Right atrium auricular region (tissue), 2 donors: ENCODE measurements around the gene DLL1. TPM values are rescaled to one million over a fixed set of nuclear protein-coding genes. Genes with fewer than 3 reads are reported as not detected.

Experiments
- DNase-seq: peaks from one replicate; pipeline ENCODE4 v3.0.0-alpha.2; 2019; ENCODE audit warnings: low spot score
- H3K27ac ChIP-seq, 2 donors: fragments of 200-600 bp; sonication (generic); 1 replicate in 1 of 2; 2 replicates in 1 of 2; pipeline ENCODE4 v1.5.1; 2016 to 2019
- H3K27me3 ChIP-seq, 2 donors: fragments of 200-600 bp; sonication (generic); one replicate each; pipeline versions ENCODE4 v1.5.1 to v1.6.0; 2017 to 2019
- H3K36me3 ChIP-seq: fragments of 200-600 bp; sonication (generic); one replicate; pipeline ENCODE4 v1.5.1; 2016
- H3K4me1 ChIP-seq, 2 donors: fragments of 200-600 bp; sonication (generic); one replicate each; pipeline versions ENCODE4 v1.5.1 to v1.6.0; 2017 to 2019
- H3K4me3 ChIP-seq, 2 donors: fragments of 200-600 bp; sonication (generic); 1 replicate in 1 of 2; 2 replicates in 1 of 2; pipeline ENCODE4 v1.5.1; 2017 to 2019; ENCODE audit warnings: mild to moderate bottlenecking in 1 of 2, moderate library complexity in 1 of 2
- H3K9me3 ChIP-seq, 2 donors: fragments of 200-600 bp; sonication (generic); one replicate each; pipeline ENCODE4 v1.5.1; 2019
- CTCF ChIP-seq, 2 donors: fragments of 200-600 bp; sonication (generic); IDR thresholded peaks; one replicate each; pipeline ENCODE4 v1.5.1; 2019; ENCODE audit warnings: antibody characterized with exemption in 2 of 2
- total RNA-seq, 2 donors: library from RNA; depleted of rRNA; stranded (reverse); fragments of >200 nt; gene quantifications; one replicate each; pipeline ENCODE4 v1.1.0, GENCODE V29; 2016

DLL1 gene
- total RNA-seq, 2 donors from 2014 or later, result 11.2 to 22.0 TPM

- Histone ChIP-seq H3K4me1 (peaks cover 0 to 45% of the 10 kb centered on the region in 2 donors), H3K9me3 (no peaks in the 10 kb centered on the region), H3K27ac (peak overlapping the region in 1 of 2 donors; percentile 71), H3K4me3 (no peak overlapping the region), H3K27me3 (no peaks in the 10 kb centered on the region), H3K36me3 (peaks cover 20% of the 10 kb centered on the region)
- DNase-seq, result no peak
- TF ChIP-seq CTCF (IDR thresholded peaks at IDR 0.05), result no peak
Measured at GRCh38 chr6:170316071-170316470, 25.2 kb upstream of the DLL1 start.

- no peaks in the 10 kb centered on the region for H3K27me3 ChIP-seq
- peak overlapping the region; percentile 32 to 71 for H3K27ac ChIP-seq
- peaks cover 20% of the 10 kb centered on the region for H3K36me3 ChIP-seq
- peaks cover 0 to 50% of the 10 kb centered on the region in 2 donors for H3K4me1 ChIP-seq
- TF ChIP-seq CTCF (IDR thresholded peaks at IDR 0.05), result no peak
- no peak for DNase-seq
- no peak overlapping the region for H3K4me3 ChIP-seq
- H3K9me3 ChIP-seq, result no peaks in the 10 kb centered on the region
Measured at GRCh38 chr6:170314983-170315382, 24.1 kb upstream of the DLL1 start.

GRCh38 chr6:170313716-170314295, 22.9 kb upstream of the DLL1 start:
- Histone ChIP-seq H3K4me3 (no peak overlapping the region), H3K36me3 (peaks cover 13% of the 10 kb centered on the region), H3K27me3 (no peaks in the 10 kb centered on the region), H3K9me3 (no peaks in the 10 kb centered on the region), H3K4me1 (peaks cover 0 to 59% of the 10 kb centered on the region in 2 donors), H3K27ac (no peak overlapping the region)
- DNase-seq, result no peak
- no peak for TF ChIP-seq CTCF (IDR thresholded peaks at IDR 0.05)

- Histone ChIP-seq H3K27me3 (no peaks in the 10 kb centered on the region), H3K9me3 (no peaks in the 10 kb centered on the region), H3K27ac (no peak overlapping the region), H3K36me3 (peaks cover 3% of the 10 kb centered on the region), H3K4me1 (peaks cover 0 to 66% of the 10 kb centered on the region in 2 donors), H3K4me3 (no peak overlapping the region)
- DNase-seq, result no peak
- no peak for TF ChIP-seq CTCF (IDR thresholded peaks at IDR 0.05)
Measured at GRCh38 chr6:170312876-170313275, 22.0 kb upstream of the DLL1 start.

- no peaks in the 10 kb centered on the region for H3K36me3 ChIP-seq
- DNase-seq, result no peak
- no peaks in the 10 kb centered on the region for H3K27me3 ChIP-seq
- TF ChIP-seq CTCF (IDR thresholded peaks at IDR 0.05), result no peak
- no peak overlapping the region for H3K27ac ChIP-seq
- H3K9me3 ChIP-seq, result no peaks in the 10 kb centered on the region
- H3K4me1 ChIP-seq, result peaks cover 5 to 65% of the 10 kb centered on the region in 2 donors
- H3K4me3 ChIP-seq, result no peak overlapping the region
Measured at GRCh38 chr6:170311696-170312095, 20.8 kb upstream of the DLL1 start.

GRCh38 chr6:170308761-170309160, 17.9 kb upstream of the DLL1 start:
- no peak for DNase-seq
- Histone ChIP-seq H3K4me1 (peaks cover 5 to 53% of the 10 kb centered on the region in 2 donors), H3K9me3 (no peaks in the 10 kb centered on the region), H3K36me3 (no peaks in the 10 kb centered on the region), H3K27me3 (no peaks in the 10 kb centered on the region), H3K4me3 (no peak overlapping the region), H3K27ac (no peak overlapping the region)
- TF ChIP-seq CTCF (IDR thresholded peaks at IDR 0.05), result no peak
